Measurements from ENCODE around the gene CD52.

The CD52 gene

GRCh38 chr1:26284597-26285347 lies 33.0 kb upstream of the CD52 start:
- H3K4me1 ChIP-seq (ENCODE audit: control insufficient read depth, insufficient read depth, low read length, unreplicated experiment), result peaks cover 80% of the 10 kb centered on the region
- H3K27me3 ChIP-seq (ENCODE audit: insufficient read depth, low read length), result no peaks in the 10 kb centered on the region
- H2AFZ ChIP-seq (ENCODE audit: low read length, unreplicated experiment), result no peak overlapping the region
- H3K27ac ChIP-seq (ENCODE audit: low read depth, low read length), result peak overlapping the region; percentile 83
- peaks cover 36% of the 10 kb centered on the region for H3K79me2 ChIP-seq (ENCODE audit: control insufficient read depth, insufficient read depth, low read length, unreplicated experiment)
- no peaks in the 10 kb centered on the region for H3K36me3 ChIP-seq (ENCODE audit: insufficient read depth, low read length)
- H3K4me3 ChIP-seq (ENCODE audit: low read depth, low read length), result no peak overlapping the region

- H3K27ac ChIP-seq (ENCODE audit: low read depth, low read length), result peak overlapping the region; percentile 83
- no peaks in the 10 kb centered on the region for H3K36me3 ChIP-seq (ENCODE audit: insufficient read depth, low read length)
- H3K4me3 ChIP-seq (ENCODE audit: low read depth, low read length), result no peak overlapping the region
- H3K79me2 ChIP-seq (ENCODE audit: control insufficient read depth, insufficient read depth, low read length, unreplicated experiment), result peaks cover 30% of the 10 kb centered on the region
- no peak overlapping the region for H2AFZ ChIP-seq (ENCODE audit: low read length, unreplicated experiment)
- no peaks in the 10 kb centered on the region for H3K27me3 ChIP-seq (ENCODE audit: insufficient read depth, low read length)
- peaks cover 80% of the 10 kb centered on the region for H3K4me1 ChIP-seq (ENCODE audit: control insufficient read depth, insufficient read depth, low read length, unreplicated experiment)
These were observed 32.2 kb upstream of the CD52 start for GRCh38 chr1:26285366-26286063.

- Histone ChIP-seq H3K27ac (ENCODE audit: low read depth, low read length) (no peak overlapping the region; the same call in 1 of the 2 replicates), H3K79me2 (ENCODE audit: control insufficient read depth, insufficient read depth, low read length, unreplicated experiment) (peaks cover 25% of the 10 kb centered on the region), H3K4me1 (ENCODE audit: control insufficient read depth, insufficient read depth, low read length, unreplicated experiment) (peaks cover 75% of the 10 kb centered on the region)
These were observed 31.7 kb upstream of the CD52 start for GRCh38 chr1:26286064-26286416.

GRCh38 chr1:26287033-26287711 lies 30.6 kb upstream of the CD52 start:
- Histone ChIP-seq H3K27ac (ENCODE audit: low read depth, low read length) (peak overlapping the region; percentile 8; the same call in 1 of the 2 replicates), H3K79me2 (ENCODE audit: control insufficient read depth, insufficient read depth, low read length, unreplicated experiment) (peaks cover 14% of the 10 kb centered on the region), H3K36me3 (ENCODE audit: insufficient read depth, low read length) (no peaks in the 10 kb centered on the region), H3K4me3 (ENCODE audit: low read depth, low read length) (no peak overlapping the region), H2AFZ (ENCODE audit: low read length, unreplicated experiment) (no peak overlapping the region), H3K4me1 (ENCODE audit: control insufficient read depth, insufficient read depth, low read length, unreplicated experiment) (peaks cover 64% of the 10 kb centered on the region), H3K27me3 (ENCODE audit: insufficient read depth, low read length) (no peaks in the 10 kb centered on the region)

More at GRCh38 chr1:26286064-26286416, 31.7 kb upstream of the CD52 start:
- Histone ChIP-seq H2AFZ (ENCODE audit: low read length, unreplicated experiment) (no peak overlapping the region), H3K27me3 (ENCODE audit: insufficient read depth, low read length) (no peaks in the 10 kb centered on the region), H3K36me3 (ENCODE audit: insufficient read depth, low read length) (no peaks in the 10 kb centered on the region), H3K4me3 (ENCODE audit: low read depth, low read length) (no peak overlapping the region)

- Histone ChIP-seq H3K4me3 (ENCODE audit: low read depth, low read length) (no peak overlapping the region), H2AFZ (ENCODE audit: low read length, unreplicated experiment) (no peak overlapping the region), H3K4me1 (ENCODE audit: control insufficient read depth, insufficient read depth, low read length, unreplicated experiment) (peaks cover 57% of the 10 kb centered on the region), H3K36me3 (ENCODE audit: insufficient read depth, low read length) (no peaks in the 10 kb centered on the region), H3K79me2 (ENCODE audit: control insufficient read depth, insufficient read depth, low read length, unreplicated experiment) (peaks cover 9% of the 10 kb centered on the region), H3K27ac (ENCODE audit: low read depth, low read length) (no peak overlapping the region), H3K27me3 (ENCODE audit: insufficient read depth, low read length) (no peaks in the 10 kb centered on the region)
These were observed 29.9 kb upstream of the CD52 start for GRCh38 chr1:26287811-26288210.

- no peak overlapping the region for H2AFZ ChIP-seq (ENCODE audit: low read length, unreplicated experiment)
- peaks cover 51% of the 10 kb centered on the region for H3K4me1 ChIP-seq (ENCODE audit: control insufficient read depth, insufficient read depth, low read length, unreplicated experiment)
- H3K27ac ChIP-seq (ENCODE audit: low read depth, low read length), result no peak overlapping the region
- peaks cover 3% of the 10 kb centered on the region for H3K79me2 ChIP-seq (ENCODE audit: control insufficient read depth, insufficient read depth, low read length, unreplicated experiment)
- no peaks in the 10 kb centered on the region for H3K27me3 ChIP-seq (ENCODE audit: insufficient read depth, low read length)
- no peak overlapping the region for H3K4me3 ChIP-seq (ENCODE audit: low read depth, low read length)
- no peaks in the 10 kb centered on the region for H3K36me3 ChIP-seq (ENCODE audit: insufficient read depth, low read length)
These were observed 29.3 kb upstream of the CD52 start for GRCh38 chr1:26288311-26288941.

GRCh38 chr1:26289158-26290059 lies 28.3 kb upstream of the CD52 start:
- Histone ChIP-seq H3K4me3 (ENCODE audit: low read depth, low read length) (no peak overlapping the region), H3K4me1 (ENCODE audit: control insufficient read depth, insufficient read depth, low read length, unreplicated experiment) (peaks cover 41% of the 10 kb centered on the region)

GRCh38 chr1:26290122-26290881 lies 27.5 kb upstream of the CD52 start:
- Histone ChIP-seq H3K27ac (ENCODE audit: low read depth, low read length) (no peak overlapping the region), H3K79me2 (ENCODE audit: control insufficient read depth, insufficient read depth, low read length, unreplicated experiment) (no peaks in the 10 kb centered on the region), H3K36me3 (ENCODE audit: insufficient read depth, low read length) (no peaks in the 10 kb centered on the region), H2AFZ (ENCODE audit: low read length, unreplicated experiment) (no peak overlapping the region), H3K4me3 (ENCODE audit: low read depth, low read length) (no peak overlapping the region), H3K27me3 (ENCODE audit: insufficient read depth, low read length) (no peaks in the 10 kb centered on the region), H3K4me1 (ENCODE audit: control insufficient read depth, insufficient read depth, low read length, unreplicated experiment) (peaks cover 33% of the 10 kb centered on the region)

More at GRCh38 chr1:26289158-26290059, 28.3 kb upstream of the CD52 start:
- H3K27me3 ChIP-seq (ENCODE audit: insufficient read depth, low read length), result no peaks in the 10 kb centered on the region
- H2AFZ ChIP-seq (ENCODE audit: low read length, unreplicated experiment), result no peak overlapping the region
- no peak overlapping the region for H3K27ac ChIP-seq (ENCODE audit: low read depth, low read length)
- H3K79me2 ChIP-seq (ENCODE audit: control insufficient read depth, insufficient read depth, low read length, unreplicated experiment), result no peaks in the 10 kb centered on the region
- no peaks in the 10 kb centered on the region for H3K36me3 ChIP-seq (ENCODE audit: insufficient read depth, low read length)

- no peak overlapping the region for H3K4me3 ChIP-seq (ENCODE audit: low read depth, low read length)
- no peak overlapping the region for H3K27ac ChIP-seq (ENCODE audit: low read depth, low read length)
- peaks cover 27% of the 10 kb centered on the region for H3K4me1 ChIP-seq (ENCODE audit: control insufficient read depth, insufficient read depth, low read length, unreplicated experiment)
These were observed 26.9 kb upstream of the CD52 start for GRCh38 chr1:26290882-26291261.

More at GRCh38 chr1:26290882-26291261, 26.9 kb upstream of the CD52 start:
- H3K79me2 ChIP-seq (ENCODE audit: control insufficient read depth, insufficient read depth, low read length, unreplicated experiment), result no peaks in the 10 kb centered on the region
- no peak overlapping the region for H2AFZ ChIP-seq (ENCODE audit: low read length, unreplicated experiment)
- no peaks in the 10 kb centered on the region for H3K36me3 ChIP-seq (ENCODE audit: insufficient read depth, low read length)
- H3K27me3 ChIP-seq (ENCODE audit: insufficient read depth, low read length), result no peaks in the 10 kb centered on the region

Data from ACC112 (cell line).